Fibroblast of gingiva (primary cell): ENCODE data around the gene MYCL.

Experiments
- DNase-seq: peaks from one replicate; pipeline ENCODE4 v3.0.0-alpha.2; 2011; ENCODE audit warnings: low read depth

MYCL gene

GRCh38 chr1:39901714-39902459 lies at the start of gene MYCL:
Gene MYCL (minus strand): TSS chr1:39901917. CDS start chr1:39901434, 483 bp downstream.
- DNase-seq: peak; percentile 39

DNA sequence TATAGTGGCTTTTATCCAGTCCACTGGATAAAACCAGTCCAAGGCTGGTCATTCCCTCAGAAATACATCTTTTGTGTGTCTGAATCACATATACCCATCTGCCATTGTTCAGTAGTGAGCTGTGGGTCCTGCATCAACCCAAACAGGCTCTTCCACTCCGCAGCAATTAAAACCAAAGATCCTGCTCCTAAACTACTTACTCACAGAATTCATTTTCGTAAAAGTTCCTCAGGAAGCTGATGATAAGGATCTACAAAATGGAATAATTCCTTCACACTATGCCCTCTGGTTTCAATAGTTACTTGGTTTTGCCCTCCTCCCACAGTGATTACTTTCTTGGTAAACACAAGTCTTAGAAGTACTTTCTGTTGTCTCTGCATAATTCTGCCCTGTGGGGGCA lies 48.2 kb upstream of the MYCL start:
- DNase-seq: no peak

GRCh38 chr1:39947260-39947659 lies 45.5 kb upstream of the MYCL start:
- no peak for DNase-seq

GRCh38 chr1:39946216-39946615 lies 44.5 kb upstream of the MYCL start:
- no peak for DNase-seq

DNA sequence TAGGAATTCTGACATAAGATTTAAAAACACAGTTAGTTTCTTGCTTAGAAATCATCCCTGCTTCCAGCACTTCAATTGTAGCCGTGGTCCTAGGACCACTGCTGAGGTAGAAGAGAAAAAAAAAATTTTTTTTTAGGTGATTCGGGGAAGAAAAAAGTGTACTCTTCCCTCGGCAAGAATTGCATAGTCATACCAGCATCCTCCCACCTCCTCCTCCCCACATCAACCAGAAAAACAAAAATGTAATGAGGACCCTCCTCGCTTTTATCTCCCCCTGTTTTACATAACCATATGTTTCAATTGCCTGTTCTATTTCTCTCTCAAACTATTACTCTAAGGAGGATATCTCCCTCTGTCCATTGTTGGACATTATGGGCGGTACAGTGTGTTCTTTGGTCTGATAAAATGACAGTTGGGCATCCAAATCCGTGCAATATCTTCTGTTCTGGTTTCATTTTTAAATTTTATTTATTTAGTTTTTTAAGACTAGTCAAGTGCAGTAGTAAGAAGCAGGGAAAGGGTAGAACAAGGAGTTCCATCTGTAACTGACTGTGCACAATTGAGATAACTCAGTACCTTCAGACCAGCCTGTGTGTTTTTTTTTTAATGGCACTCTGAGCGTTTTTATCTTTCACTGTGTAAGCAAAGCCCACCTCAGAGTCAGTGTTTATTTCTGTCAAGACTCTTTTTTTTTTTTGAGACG lies 42.8 kb upstream of the MYCL start:
- DNase-seq: no peak

DNA sequence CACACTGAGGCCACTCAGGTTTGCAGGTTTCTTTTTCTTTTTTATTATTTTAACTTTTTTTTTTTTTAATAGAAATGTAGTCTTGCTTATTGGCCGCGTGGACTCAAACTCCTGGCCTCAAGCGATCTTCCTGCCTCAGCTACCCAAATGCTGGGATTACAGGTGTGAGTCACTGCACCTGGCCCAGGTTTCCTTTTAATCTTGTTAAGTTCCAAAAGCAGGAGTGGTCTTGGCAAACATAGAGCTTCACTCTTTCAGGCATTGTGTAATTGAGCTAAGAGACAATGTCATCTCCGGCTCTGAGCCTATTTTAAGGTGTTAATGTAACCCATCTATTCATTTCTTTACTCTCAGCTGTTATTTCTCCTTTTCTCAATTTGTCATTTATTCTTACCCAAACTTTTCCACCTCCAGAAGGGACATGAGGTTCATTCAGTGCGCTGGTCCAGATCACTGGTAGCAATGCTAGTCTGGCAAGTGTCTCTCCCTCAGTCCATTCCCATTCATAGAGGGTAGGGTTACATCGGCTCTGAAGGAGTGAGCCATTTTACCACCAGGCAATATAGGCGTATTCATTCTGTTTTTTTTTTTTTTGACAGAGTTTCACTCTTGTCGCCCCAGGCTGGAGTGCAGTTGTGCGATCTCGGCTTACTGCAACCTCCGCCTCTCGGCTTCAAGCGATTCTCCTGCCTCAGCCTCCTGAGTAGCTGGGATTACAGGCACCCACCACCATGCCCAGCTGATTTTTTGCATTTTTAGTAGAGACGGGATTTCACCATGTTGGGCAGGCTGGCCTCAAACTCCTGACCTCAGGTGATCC lies 42.0 kb upstream of the MYCL start:
- no peak for DNase-seq

DNA sequence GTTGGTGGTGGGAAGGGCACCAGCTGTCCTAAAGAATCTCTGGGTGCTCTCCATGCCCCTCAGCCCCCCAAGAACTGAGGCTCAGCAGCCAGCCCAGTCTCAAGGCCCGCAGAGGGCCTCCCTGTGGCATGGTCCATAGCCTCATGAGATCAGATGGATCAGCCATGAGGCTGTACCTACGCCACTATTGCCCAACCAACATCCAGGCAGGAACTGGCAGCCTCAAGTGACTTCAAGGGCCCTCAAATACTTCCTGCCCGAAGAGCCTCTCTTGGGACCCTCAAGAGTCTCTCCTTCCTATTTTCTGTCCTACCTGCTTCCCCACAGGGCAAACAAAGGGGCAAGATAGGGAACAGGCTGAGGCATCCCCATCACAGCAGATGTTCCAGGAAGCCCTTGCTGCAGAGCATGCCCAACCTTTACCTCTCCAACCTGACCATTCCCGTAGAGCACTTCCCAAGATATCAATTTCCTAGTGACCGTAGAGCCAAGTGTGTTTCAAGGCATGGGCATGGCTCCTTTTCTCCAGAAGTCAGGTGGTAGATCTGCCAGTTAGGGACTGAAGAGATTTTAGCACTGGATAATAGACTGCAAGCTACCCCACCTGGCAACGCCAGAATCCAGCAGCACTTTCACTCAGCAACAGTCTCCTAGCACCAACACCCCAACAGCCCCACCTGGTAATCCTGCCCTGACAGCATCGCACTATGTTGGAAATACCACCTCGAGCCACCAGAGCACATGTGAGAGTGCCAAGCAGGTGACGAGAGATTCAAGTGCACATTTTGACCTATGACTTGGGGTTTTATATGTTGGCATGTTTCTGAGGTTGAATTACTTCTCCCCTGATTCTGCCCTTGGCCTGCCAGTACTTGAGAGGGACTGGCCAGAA lies 39.5 kb upstream of the MYCL start:
- no peak for DNase-seq

DNA sequence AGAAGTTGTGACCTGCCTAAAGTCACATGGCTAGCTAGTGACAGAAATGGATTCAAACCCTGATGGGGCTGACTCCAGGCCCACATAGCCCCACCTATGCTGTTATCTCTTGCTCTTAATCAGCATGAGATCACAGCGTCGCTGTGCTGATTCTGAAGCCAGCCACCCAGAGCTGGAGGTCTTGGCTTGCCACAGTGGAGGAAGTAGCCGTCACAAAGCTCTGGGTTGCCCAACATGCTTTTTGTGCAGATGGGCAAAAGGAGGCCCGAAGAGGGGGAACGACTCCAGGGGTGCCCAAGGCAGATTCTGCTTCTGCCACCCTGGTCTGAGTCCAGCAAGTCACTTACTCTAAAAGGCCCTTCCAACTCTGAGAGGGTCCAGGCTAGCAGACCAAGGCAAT lies 38.5 kb upstream of the MYCL start:
- no peak for DNase-seq

DNA sequence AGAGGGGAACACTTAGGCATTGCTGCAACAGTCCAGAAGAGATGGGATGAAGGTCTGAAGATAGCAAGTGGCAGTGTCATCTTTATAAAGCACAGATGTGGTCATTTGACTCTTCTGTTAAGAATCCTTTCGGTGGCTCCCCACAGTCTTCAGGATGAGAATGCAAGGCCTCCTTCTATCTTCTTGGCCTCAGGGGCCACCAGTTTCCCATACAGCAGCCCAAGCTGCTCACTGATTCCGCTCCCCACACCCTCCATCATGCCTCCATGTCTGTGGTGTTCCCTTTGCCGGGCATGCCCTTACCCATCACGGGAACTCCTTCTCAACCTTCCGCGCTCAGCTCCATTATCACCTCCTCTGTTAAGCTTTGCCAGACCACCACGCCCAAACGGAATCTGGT lies 37.1 kb upstream of the MYCL start:
- DNase-seq: no peak

- DNase-seq: no peak
Observed at GRCh38 chr1:39936724-39937491, 35.2 kb upstream of the MYCL start.

- DNase-seq: peak; percentile 100
Observed at GRCh38 chr1:39933956-39934941, 32.5 kb upstream of the MYCL start.

GRCh38 chr1:39928809-39929587 lies 27.3 kb upstream of the MYCL start:
- no peak for DNase-seq

GRCh38 chr1:39927538-39927937 lies 25.8 kb upstream of the MYCL start:
- DNase-seq: peak; percentile 56

DNA sequence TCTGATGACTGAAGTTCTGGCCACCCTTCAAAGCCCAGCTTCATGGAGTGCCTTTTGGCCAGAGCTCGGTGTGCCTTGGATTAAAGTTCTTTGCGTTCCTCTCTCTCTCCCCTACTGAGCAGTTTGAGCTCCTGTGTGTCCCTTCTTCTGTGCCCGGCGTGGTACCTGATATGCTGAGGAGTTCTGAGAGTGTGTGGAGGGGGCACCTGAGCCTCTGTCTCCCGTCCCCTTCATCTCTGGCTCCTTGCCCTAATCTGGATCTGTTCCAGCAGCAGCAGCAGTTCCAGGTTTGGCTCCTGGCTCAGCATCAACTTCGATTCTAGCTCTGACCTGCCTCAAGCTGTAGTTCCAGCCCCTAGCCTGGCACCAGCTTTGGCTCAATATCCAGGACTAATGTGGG lies 25.1 kb upstream of the MYCL start:
- DNase-seq: no peak

DNA sequence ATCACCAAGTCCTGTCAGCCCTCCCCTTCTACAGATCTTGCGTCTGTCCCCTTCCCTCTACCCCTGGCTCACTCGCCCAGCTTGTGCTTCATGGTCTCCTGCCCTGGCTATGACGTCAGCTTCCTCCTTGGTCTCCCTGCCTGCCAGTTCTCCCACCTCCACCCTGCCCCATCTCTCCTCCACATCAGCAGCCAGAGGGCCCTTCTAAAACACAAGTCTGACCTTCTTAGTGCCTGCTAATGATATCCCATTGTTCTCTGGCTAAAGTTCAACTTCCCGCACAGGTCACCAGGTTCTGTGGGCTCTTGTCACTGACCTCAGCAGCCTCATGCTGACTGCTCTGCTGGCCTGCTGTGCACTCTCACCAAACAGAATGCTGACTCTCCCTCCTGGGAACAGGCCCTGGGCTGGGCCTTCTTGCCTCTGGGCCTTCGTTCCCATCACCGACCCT lies 24.7 kb upstream of the MYCL start:
- DNase-seq: no peak

DNA sequence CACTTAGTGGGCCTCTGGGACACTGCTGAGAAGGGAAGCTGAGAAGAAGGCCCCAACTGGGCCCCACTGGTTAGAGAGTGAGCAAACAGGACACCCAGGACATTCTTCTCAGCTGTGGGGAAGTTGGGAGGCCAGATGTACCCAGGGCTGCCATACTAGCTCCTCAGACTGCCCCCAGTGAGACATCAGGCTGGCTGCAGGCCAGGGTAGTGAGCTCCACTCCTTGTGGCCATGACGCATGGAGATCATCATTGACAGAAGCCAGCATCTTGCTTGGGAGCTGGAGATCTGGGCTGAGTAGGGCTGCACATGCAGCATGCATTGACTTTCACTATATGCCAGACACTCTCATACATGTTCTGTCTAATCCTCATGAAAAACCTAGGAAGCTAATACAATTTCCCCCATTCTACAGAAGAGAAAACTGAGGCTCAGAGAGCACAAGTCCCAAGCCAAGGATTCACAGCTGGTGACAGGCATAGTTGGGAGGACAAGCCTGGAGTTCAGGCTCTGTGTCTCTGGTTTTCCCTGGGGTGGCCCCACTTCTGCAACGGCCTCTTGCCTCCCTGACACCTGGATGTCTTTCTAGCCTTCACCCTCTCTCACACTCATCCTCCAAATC lies 24.1 kb upstream of the MYCL start:
- DNase-seq: no peak

GRCh38 chr1:39922251-39922688 lies 20.6 kb upstream of the MYCL start:
- DNase-seq: no peak

DNA sequence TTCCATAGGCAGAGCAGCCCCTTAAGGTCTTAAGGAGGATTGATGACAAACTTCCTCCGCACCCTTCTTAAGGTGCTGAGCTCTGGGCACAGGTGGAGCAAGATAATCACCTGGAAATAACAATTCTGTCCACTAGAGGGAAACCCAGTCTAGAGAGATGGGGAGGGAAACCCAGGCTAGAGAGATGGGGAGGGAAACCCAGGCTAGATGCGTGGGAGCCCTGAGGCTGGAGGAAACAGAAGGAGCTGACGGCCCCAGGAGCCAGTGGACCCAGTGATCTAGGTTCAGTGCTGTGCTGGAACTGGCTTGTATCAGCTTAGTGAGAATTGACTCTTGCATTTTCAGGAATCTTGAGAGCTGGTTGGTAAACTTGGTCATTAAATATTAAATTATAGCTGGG lies 17.8 kb upstream of the MYCL start:
- peak; percentile 29 for DNase-seq
